ENCODE data around the gene PLA2G5.

DNA sequence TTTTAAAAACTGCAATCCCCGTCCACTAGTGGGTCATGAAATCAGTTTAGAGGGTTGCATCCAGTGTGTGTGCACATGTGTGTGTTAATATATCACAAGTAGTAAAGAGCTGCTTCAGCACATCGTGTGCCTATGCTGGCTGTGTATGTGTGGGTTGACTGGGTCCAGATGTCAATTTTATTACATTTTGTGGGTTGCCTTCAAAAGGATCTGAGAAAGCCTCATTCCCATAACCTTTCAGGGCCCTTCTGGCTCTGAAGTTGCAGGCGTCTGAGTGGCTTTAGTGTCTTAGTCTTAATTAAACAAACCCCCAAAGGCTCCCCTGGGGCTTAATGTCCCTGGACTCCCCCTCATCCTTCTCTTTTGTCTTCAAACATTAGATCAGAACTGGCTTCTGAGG is 29.5 kb downstream of the PLA2G5 start:
- TF ChIP-seq, protein P1, sequence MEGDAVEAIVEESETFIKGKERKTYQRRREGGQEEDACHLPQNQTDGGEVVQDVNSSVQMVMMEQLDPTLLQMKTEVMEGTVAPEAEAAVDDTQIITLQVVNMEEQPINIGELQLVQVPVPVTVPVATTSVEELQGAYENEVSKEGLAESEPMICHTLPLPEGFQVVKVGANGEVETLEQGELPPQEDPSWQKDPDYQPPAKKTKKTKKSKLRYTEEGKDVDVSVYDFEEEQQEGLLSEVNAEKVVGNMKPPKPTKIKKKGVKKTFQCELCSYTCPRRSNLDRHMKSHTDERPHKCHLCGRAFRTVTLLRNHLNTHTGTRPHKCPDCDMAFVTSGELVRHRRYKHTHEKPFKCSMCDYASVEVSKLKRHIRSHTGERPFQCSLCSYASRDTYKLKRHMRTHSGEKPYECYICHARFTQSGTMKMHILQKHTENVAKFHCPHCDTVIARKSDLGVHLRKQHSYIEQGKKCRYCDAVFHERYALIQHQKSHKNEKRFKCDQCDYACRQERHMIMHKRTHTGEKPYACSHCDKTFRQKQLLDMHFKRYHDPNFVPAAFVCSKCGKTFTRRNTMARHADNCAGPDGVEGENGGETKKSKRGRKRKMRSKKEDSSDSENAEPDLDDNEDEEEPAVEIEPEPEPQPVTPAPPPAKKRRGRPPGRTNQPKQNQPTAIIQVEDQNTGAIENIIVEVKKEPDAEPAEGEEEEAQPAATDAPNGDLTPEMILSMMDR (IDR thresholded peaks at IDR 0.05): no peak
- TF ChIP-seq POLR2A (IDR thresholded peaks at IDR 0.05; ENCODE audit: low read depth) (no peak), EP300 (IDR thresholded peaks at IDR 0.05) (no peak), POLR2AphosphoS5 (IDR thresholded peaks at IDR 0.05) (no peak)
